ENCODE data around the gene ERBB4.

DNA sequence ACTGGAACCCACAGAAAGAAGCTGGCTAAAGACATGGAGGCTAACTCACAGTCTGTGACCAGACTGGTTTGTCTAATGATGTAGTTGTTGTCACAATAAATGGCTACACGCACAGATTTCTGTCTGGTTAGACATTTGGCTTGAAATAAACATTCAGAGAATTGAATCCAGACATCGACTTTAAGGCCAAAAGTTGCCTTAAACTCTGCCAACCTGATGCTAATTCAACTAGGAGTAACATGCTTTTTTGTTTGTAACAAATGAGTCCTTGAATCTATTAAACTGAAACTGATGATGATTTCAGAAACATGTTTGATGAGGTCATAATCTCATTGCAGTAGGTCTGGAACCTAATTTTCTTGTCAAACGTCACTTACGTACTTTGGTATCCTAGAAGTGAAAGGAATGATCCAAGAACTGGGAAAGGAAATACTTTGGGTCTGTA is 123.8 kb downstream of the ERBB4 start:
- TF ChIP-seq, protein P1, sequence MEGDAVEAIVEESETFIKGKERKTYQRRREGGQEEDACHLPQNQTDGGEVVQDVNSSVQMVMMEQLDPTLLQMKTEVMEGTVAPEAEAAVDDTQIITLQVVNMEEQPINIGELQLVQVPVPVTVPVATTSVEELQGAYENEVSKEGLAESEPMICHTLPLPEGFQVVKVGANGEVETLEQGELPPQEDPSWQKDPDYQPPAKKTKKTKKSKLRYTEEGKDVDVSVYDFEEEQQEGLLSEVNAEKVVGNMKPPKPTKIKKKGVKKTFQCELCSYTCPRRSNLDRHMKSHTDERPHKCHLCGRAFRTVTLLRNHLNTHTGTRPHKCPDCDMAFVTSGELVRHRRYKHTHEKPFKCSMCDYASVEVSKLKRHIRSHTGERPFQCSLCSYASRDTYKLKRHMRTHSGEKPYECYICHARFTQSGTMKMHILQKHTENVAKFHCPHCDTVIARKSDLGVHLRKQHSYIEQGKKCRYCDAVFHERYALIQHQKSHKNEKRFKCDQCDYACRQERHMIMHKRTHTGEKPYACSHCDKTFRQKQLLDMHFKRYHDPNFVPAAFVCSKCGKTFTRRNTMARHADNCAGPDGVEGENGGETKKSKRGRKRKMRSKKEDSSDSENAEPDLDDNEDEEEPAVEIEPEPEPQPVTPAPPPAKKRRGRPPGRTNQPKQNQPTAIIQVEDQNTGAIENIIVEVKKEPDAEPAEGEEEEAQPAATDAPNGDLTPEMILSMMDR (IDR thresholded peaks at IDR 0.05): no peak
- no peak for TF ChIP-seq ZFX (IDR thresholded peaks at IDR 0.05; ENCODE audit: borderline replicate concordance)

Data from 22Rv1 (cell line).